ENCODE data around the gene SCAF1. TPM values are rescaled to one million over a fixed set of nuclear protein-coding genes. Genes with fewer than 3 reads are reported as not detected.

Gene SCAF1
- total RNA-seq, 2 donors from 2014 or later, result 47.9 to 80.8 TPM

DNA sequence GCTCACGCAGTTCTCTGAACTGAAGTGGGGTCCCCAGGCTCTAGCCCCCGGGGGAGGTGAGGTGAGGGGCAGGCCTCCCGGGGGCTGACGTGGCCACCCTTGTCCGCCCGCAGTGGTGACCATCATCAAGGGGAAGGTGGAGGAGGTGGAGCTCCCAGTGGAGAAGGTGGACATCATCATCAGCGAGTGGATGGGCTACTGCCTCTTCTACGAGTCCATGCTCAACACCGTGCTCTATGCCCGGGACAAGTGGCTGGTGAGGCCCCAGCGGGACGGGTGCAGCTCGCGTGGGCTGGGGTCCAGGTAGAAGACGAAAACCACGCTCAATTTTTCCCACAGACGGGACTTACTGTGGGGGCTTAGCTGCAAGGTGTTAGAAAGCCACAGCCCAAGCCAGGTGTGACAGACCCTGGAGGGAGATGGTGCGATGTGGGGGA lies 41.8 kb downstream of the SCAF1 start:
- DNase-seq (ENCODE audit: low spot score), result no peak
- H3K9me3 ChIP-seq, result no peaks in the 10 kb centered on the region
- H3K27me3 ChIP-seq (replicated peaks; ENCODE audit: insufficient read depth), result no peaks in the 10 kb centered on the region
- H3K27ac ChIP-seq, result no peak overlapping the region
- peaks cover 8% of the 10 kb centered on the region for H3K4me1 ChIP-seq (replicated peaks)
- H3K36me3 ChIP-seq, result peaks cover 9 to 29% of the 10 kb centered on the region in 2 donors
- 92% methylated on average over 18 of the region's 18 CpGs for WGBS
- intact Hi-C loops (cut with DNase I), result no loop called here
- H3K4me3 ChIP-seq, result no peak overlapping the region
- no peak for TF ChIP-seq POLR2A (IDR thresholded peaks at IDR 0.05)
- TF ChIP-seq, protein P1, sequence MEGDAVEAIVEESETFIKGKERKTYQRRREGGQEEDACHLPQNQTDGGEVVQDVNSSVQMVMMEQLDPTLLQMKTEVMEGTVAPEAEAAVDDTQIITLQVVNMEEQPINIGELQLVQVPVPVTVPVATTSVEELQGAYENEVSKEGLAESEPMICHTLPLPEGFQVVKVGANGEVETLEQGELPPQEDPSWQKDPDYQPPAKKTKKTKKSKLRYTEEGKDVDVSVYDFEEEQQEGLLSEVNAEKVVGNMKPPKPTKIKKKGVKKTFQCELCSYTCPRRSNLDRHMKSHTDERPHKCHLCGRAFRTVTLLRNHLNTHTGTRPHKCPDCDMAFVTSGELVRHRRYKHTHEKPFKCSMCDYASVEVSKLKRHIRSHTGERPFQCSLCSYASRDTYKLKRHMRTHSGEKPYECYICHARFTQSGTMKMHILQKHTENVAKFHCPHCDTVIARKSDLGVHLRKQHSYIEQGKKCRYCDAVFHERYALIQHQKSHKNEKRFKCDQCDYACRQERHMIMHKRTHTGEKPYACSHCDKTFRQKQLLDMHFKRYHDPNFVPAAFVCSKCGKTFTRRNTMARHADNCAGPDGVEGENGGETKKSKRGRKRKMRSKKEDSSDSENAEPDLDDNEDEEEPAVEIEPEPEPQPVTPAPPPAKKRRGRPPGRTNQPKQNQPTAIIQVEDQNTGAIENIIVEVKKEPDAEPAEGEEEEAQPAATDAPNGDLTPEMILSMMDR (IDR thresholded peaks at IDR 0.05), result no peak
- no peak for TF ChIP-seq POLR2AphosphoS5 (IDR thresholded peaks at IDR 0.05)

DNA sequence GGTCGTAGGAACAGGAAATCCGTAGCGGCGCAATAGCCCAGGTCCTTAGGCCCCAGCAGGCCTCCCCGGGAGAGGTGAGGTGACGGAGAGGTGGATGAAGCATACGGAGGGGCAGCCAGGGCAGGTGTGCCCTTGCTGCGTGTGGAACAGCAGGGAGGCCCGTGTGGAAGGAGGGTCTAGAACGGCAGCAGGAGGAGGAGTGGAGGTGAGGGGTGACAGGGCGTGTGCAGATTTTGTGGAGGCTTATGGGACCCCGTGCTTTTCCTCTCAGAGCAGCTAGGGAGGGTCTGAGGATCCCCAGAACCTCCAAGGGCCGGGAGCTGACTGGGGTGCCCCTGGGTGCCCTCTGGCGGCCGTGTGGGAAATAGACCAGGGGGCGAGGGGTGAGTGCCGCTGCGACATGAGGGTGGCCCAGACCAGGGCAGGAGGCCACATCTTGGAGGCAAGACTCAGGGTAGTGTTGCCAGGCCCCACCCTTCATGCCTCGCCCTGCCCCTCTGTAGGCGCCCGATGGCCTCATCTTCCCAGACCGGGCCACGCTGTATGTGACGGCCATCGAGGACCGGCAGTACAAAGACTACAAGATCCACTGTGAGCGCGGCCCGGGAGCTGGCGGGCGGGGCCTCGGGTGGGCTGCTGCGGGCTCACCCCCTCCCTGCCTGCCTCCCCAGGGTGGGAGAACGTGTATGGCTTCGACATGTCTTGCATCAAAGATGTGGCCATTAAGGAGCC lies 42.4 kb downstream of the SCAF1 start:
- Histone ChIP-seq H3K36me3 (peaks cover 9 to 29% of the 10 kb centered on the region in 2 donors), H3K27me3 (replicated peaks; ENCODE audit: insufficient read depth) (no peaks in the 10 kb centered on the region), H3K4me1 (replicated peaks) (peaks cover 8% of the 10 kb centered on the region), H3K9me3 (no peaks in the 10 kb centered on the region), H3K27ac (no peak overlapping the region), H3K4me3 (no peak overlapping the region)
- 79% methylated on average over 28 of the region's 35 CpGs for WGBS
- DNase-seq (ENCODE audit: low spot score), result no peak
- intact Hi-C loops (cut with DNase I), result no loop called here
- no peak for TF ChIP-seq POLR2A (IDR thresholded peaks at IDR 0.05)
- TF ChIP-seq POLR2AphosphoS5 (IDR thresholded peaks at IDR 0.05), result no peak
- TF ChIP-seq, protein P1 (IDR thresholded peaks at IDR 0.05), result peak in 2 of 4 experiments; percentile 27 to 31

DNA sequence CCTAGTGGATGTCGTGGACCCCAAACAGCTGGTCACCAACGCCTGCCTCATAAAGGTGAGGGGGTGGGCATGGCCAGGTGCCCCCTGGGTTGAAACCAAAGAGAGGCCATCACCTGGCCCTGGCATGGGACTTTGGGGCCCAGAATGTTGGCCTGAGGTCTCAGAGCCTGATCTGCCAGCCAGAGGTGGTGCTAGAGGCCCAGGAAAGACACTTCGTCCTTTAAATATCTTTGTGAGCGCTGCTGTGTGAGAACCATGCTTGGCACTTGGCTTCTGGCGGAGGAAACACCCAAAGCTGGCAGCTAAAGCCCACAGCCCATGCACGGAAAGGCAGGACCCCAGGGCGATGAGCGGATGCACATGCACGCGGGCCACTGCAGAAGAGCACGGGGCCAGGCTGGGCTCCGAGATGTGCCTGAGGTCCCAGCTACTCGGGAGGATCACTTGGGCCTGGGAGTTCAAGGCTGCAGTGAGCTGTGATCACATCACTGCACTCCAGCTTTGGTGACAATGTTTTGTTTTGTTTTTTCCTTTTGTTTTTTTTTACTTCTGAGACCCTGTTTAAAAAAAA lies 43.1 kb downstream of the SCAF1 start:
- no peaks in the 10 kb centered on the region for H3K9me3 ChIP-seq
- intact Hi-C loops (cut with DNase I), result no loop called here
- H3K4me3 ChIP-seq, result no peak overlapping the region
- 76% methylated on average over 13 of the region's 13 CpGs for WGBS
- DNase-seq (ENCODE audit: low spot score), result no peak
- H3K27ac ChIP-seq, result no peak overlapping the region
- no peaks in the 10 kb centered on the region for H3K27me3 ChIP-seq (replicated peaks; ENCODE audit: insufficient read depth)
- peaks cover 5% of the 10 kb centered on the region for H3K4me1 ChIP-seq (replicated peaks)
- peaks cover 9 to 29% of the 10 kb centered on the region in 2 donors for H3K36me3 ChIP-seq
- TF ChIP-seq POLR2A (IDR thresholded peaks at IDR 0.05) (no peak), POLR2AphosphoS5 (IDR thresholded peaks at IDR 0.05) (no peak)
- TF ChIP-seq, protein P1 (IDR thresholded peaks at IDR 0.05), result no peak

DNA sequence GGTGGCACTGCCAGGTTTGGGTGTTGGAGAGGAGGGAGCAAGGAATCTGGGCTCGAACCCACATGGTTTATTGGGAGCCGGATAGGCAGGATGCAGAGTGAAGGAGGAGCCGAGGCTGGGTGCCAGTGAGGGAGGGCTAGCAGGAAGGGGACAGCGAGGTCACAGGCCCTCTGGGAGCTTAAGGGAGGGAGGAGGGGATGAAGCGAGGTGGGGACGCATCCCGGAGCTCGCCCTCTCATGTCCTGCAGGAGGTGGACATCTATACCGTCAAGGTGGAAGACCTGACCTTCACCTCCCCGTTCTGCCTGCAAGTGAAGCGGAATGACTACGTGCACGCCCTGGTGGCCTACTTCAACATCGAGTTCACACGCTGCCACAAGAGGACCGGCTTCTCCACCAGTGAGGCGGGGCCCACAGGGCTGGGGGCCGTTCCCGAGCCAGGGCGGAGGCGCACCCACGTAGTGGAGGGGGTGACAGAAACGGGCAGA lies 43.9 kb downstream of the SCAF1 start:
- Histone ChIP-seq H3K9me3 (no peaks in the 10 kb centered on the region), H3K4me3 (no peak overlapping the region), H3K27me3 (replicated peaks; ENCODE audit: insufficient read depth) (no peaks in the 10 kb centered on the region), H3K36me3 (peaks cover 9 to 29% of the 10 kb centered on the region in 2 donors), H3K27ac (no peak overlapping the region), H3K4me1 (replicated peaks) (no peaks in the 10 kb centered on the region)
- 58% methylated on average over 23 of the region's 23 CpGs for WGBS
- intact Hi-C loops (cut with DNase I), result no loop called here
- TF ChIP-seq, protein P1 (IDR thresholded peaks at IDR 0.05), result no peak
- TF ChIP-seq POLR2A (IDR thresholded peaks at IDR 0.05) (no peak), POLR2AphosphoS5 (IDR thresholded peaks at IDR 0.05) (no peak)
- DNase-seq (ENCODE audit: low spot score), result no peak

All from prostate gland (tissue), 2 donors.